Fibroblast of lung (primary cell): ENCODE measurements around the gene ABCA4. TPM values are rescaled to one million over a fixed set of nuclear protein-coding genes. Genes with fewer than 3 reads are reported as not detected.

Experiments used
- DNase-seq, 2 donors: peaks; one replicate each; pipeline versions ENCODE4 v3.0.0 to v3.0.0-alpha.2; 2010; ENCODE audit warnings: low read depth in 2 of 2
- H2AFZ ChIP-seq: 2 replicates; pipeline ENCODE4 v1.5.1; 2012; ENCODE audit warnings: low read length, control low read depth, inconsistent platforms
- H3K27ac ChIP-seq: 2 replicates; pipeline ENCODE4 v1.5.1; 2011; ENCODE audit warnings: low read length, control low read depth; ENCODE audit not compliant: insufficient read depth
- H3K27me3 ChIP-seq: 2 replicates; pipeline ENCODE4 v1.5.1; 2011; ENCODE audit warnings: mild to moderate bottlenecking, low read length; ENCODE audit not compliant: control insufficient read depth, insufficient read depth
- H3K36me3 ChIP-seq: 2 replicates; pipeline ENCODE4 v1.5.1; 2011; ENCODE audit warnings: low read length; ENCODE audit not compliant: control insufficient read depth, insufficient read depth
- H3K4me1 ChIP-seq: 2 replicates; pipeline ENCODE4 v1.5.1; 2011; ENCODE audit warnings: low read length; ENCODE audit not compliant: control insufficient read depth, insufficient read depth; ENCODE audit errors: extremely low read depth
- H3K4me2 ChIP-seq: 2 replicates; pipeline ENCODE4 v1.5.1; 2011; ENCODE audit warnings: low read length, control low read depth; ENCODE audit not compliant: insufficient read depth; ENCODE audit errors: extremely low read depth
- H3K4me3 ChIP-seq, 4 experiments: fragments of 200-600 bp in 1 of 4; sonication (generic) in 1 of 4; replicated peaks in 1 of 4; 2 replicates each; pipeline ENCODE4 v1.5.1; 2011 to 2016; ENCODE audit warnings: low read length in 4 of 4, low read depth in 3 of 4, mild to moderate bottlenecking in 3 of 4, control low read depth in 2 of 4, inconsistent platforms in 1 of 4, mixed read lengths in 1 of 4; ENCODE audit not compliant: insufficient read depth in 1 of 4; ENCODE audit errors: control extremely low read depth in 1 of 4
- H3K79me2 ChIP-seq: 2 replicates; pipeline ENCODE4 v1.5.1; 2012; ENCODE audit warnings: mild to moderate bottlenecking, low read length, inconsistent platforms; ENCODE audit not compliant: control insufficient read depth, insufficient read depth
- H3K9ac ChIP-seq: 2 replicates; pipeline ENCODE4 v1.5.1; 2011; ENCODE audit warnings: mild to moderate bottlenecking, low read length, control low read depth; ENCODE audit not compliant: insufficient read depth
- H3K9me3 ChIP-seq: 2 replicates; pipeline ENCODE4 v1.5.1; 2012; ENCODE audit warnings: low read depth, low read length; ENCODE audit not compliant: control insufficient read depth, insufficient read depth
- H4K20me1 ChIP-seq: 2 replicates; pipeline ENCODE4 v1.5.1; 2011; ENCODE audit warnings: low read length; ENCODE audit not compliant: control insufficient read depth, insufficient read depth; ENCODE audit errors: extremely low read depth
- CTCF ChIP-seq, 2 donors: IDR thresholded peaks in 1 of 2; conservative IDR thresholded peaks in 1 of 2; 1 replicate in 1 of 2; 2 replicates in 1 of 2; pipeline ENCODE4 v1.5.1; 2011 to 2012; ENCODE audit warnings: low read length in 2 of 2, control low read depth in 1 of 2, inconsistent platforms in 1 of 2, low read depth in 1 of 2, mild to moderate bottlenecking in 1 of 2
- EZH2 ChIP-seq: IDR thresholded peaks from 2 replicates; pipeline ENCODE4 v1.5.1; 2012; ENCODE audit warnings: low read length, control low read depth, mild to moderate bottlenecking; ENCODE audit errors: missing control alignments
- polyA plus RNA-seq, 2 donors: library from polyadenylated mRNA; depleted of rRNA in 1 of 2; stranded (reverse) in 1 of 2; unstranded in 1 of 2; fragments of >200 nt; gene quantifications; 2 replicates each; pipeline ENCODE4 v1.2.1, GENCODE V29; 2011 to 2012; ENCODE audit warnings: missing spikeins in 1 of 2
- total RNA-seq: library from RNA; depleted of rRNA; stranded (reverse); fragments of >200 nt; gene quantifications from 2 replicates; pipeline ENCODE4 v1.2.1, GENCODE V29; 2014

The ABCA4 gene
- total and polyA plus RNA-seq, 2 donors (not counting 1 experiment from before 2014, with no cell fraction given): 0.07 to 0.33 TPM

- TF ChIP-seq CTCF (conservative IDR thresholded peaks at IDR 0.05 in 1 of 2, IDR thresholded peaks at IDR 0.05 in 1 of 2; ENCODE audit: low read depth in 1 of 2, low read length in 2 of 2) (no peak), EZH2 (no peak)
- no peak for DNase-seq
- Histone ChIP-seq H3K36me3 (no peaks in the 10 kb centered on the region), H3K9ac (no peak overlapping the region), H3K27me3 (no peaks in the 10 kb centered on the region), H3K4me2 (peak overlapping the region; percentile 33), H2AFZ (no peak overlapping the region), H3K4me1 (peaks cover 25% of the 10 kb centered on the region), H3K79me2 (no peaks in the 10 kb centered on the region), H4K20me1 (no peaks in the 10 kb centered on the region), H3K27ac (peak overlapping the region; percentile 54), H3K9me3 (no peaks in the 10 kb centered on the region), H3K4me3 (no peak overlapping the region)
Observed at GRCh38 chr1:93979040-93979717, 141.8 kb downstream of the ABCA4 start.

- Histone ChIP-seq H2AFZ (no peak overlapping the region), H3K9me3 (no peaks in the 10 kb centered on the region), H3K27ac (no peak overlapping the region), H3K4me3 (no peak overlapping the region), H3K9ac (no peak overlapping the region), H4K20me1 (no peaks in the 10 kb centered on the region), H3K36me3 (no peaks in the 10 kb centered on the region), H3K4me2 (no peak overlapping the region), H3K27me3 (no peaks in the 10 kb centered on the region), H3K4me1 (peaks cover 25% of the 10 kb centered on the region), H3K79me2 (no peaks in the 10 kb centered on the region)
- TF ChIP-seq CTCF (conservative IDR thresholded peaks at IDR 0.05 in 1 of 2, IDR thresholded peaks at IDR 0.05 in 1 of 2; ENCODE audit: low read depth in 1 of 2, low read length in 2 of 2) (no peak), EZH2 (no peak)
- DNase-seq: peak in 1 of 2 donors; percentile 78
Observed at GRCh38 chr1:93977598-93977945, 143.4 kb downstream of the ABCA4 start.

- H3K4me3 ChIP-seq: no peak overlapping the region
- H3K4me1 ChIP-seq: peaks cover 25% of the 10 kb centered on the region
- no peaks in the 10 kb centered on the region for H3K79me2 ChIP-seq
- H4K20me1 ChIP-seq: no peaks in the 10 kb centered on the region
- no peak for DNase-seq
- no peak overlapping the region for H2AFZ ChIP-seq
- H3K9me3 ChIP-seq: no peaks in the 10 kb centered on the region
- H3K27me3 ChIP-seq: no peaks in the 10 kb centered on the region
- H3K36me3 ChIP-seq: no peaks in the 10 kb centered on the region
- H3K4me2 ChIP-seq: no peak overlapping the region
- H3K9ac ChIP-seq: no peak overlapping the region
- no peak overlapping the region for H3K27ac ChIP-seq
- TF ChIP-seq EZH2 (no peak), CTCF (conservative IDR thresholded peaks at IDR 0.05 in 1 of 2, IDR thresholded peaks at IDR 0.05 in 1 of 2; ENCODE audit: low read depth in 1 of 2, low read length in 2 of 2) (no peak)
Observed at GRCh38 chr1:93976711-93977597, 144.0 kb downstream of the ABCA4 start.
